NCI-H524 treated with DMSO at 0.1 percent for 48 hours (cell line): ENCODE results near the gene IFNG.

Experiments
- DNase-seq: peaks from one replicate; lab custom pipeline; 2025; lab: John Stamatoyannopoulos, UW

Gene IFNG

GRCh38 chr12:68166317-68166831, 6.8 kb upstream of the IFNG start:
- DNase-seq, result no peak

- DNase-seq, result no peak
Observed at GRCh38 chr12:68163560-68164081, 4.1 kb upstream of the IFNG start.

- no peak for DNase-seq
Observed at GRCh38 chr12:68162374-68162773, 2.8 kb upstream of the IFNG start.

GRCh38 chr12:68158432-68158831, 1.1 kb downstream of the IFNG start:
- DNase-seq, result no peak

GRCh38 chr12:68157380-68157779, 2.2 kb downstream of the IFNG start:
- no peak for DNase-seq

GRCh38 chr12:68156636-68157035, 2.9 kb downstream of the IFNG start:
- DNase-seq, result no peak

GRCh38 chr12:68154779-68155178, 4.8 kb downstream of the IFNG start:
- DNase-seq, result no peak

GRCh38 chr12:68148261-68148951, 11.1 kb downstream of the IFNG start:
- DNase-seq, result no peak

- peak; percentile 97 for DNase-seq
Observed at GRCh38 chr12:68140556-68140955, 19.0 kb downstream of the IFNG start.

GRCh38 chr12:68139941-68140340, 19.6 kb downstream of the IFNG start:
- no peak for DNase-seq

GRCh38 chr12:68139001-68139400, 20.5 kb downstream of the IFNG start:
- no peak for DNase-seq

GRCh38 chr12:68138480-68138879, 21.1 kb downstream of the IFNG start:
- no peak for DNase-seq

GRCh38 chr12:68137335-68137830, 22.2 kb downstream of the IFNG start:
- DNase-seq, result no peak

GRCh38 chr12:68135520-68135919, 24.0 kb downstream of the IFNG start:
- no peak for DNase-seq

GRCh38 chr12:68131867-68132414, 27.6 kb downstream of the IFNG start:
- no peak for DNase-seq

- no peak for DNase-seq
Observed at GRCh38 chr12:68129979-68130378, 29.6 kb downstream of the IFNG start.

- no peak for DNase-seq
Observed at GRCh38 chr12:68122236-68122920, 37.2 kb downstream of the IFNG start.

- DNase-seq, result no peak
Observed at GRCh38 chr12:68121143-68121542, 38.4 kb downstream of the IFNG start.

GRCh38 chr12:68119724-68120211, 39.8 kb downstream of the IFNG start:
- DNase-seq, result no peak

GRCh38 chr12:68119250-68119649, 40.3 kb downstream of the IFNG start:
- DNase-seq, result no peak

GRCh38 chr12:68118096-68118755, 41.3 kb downstream of the IFNG start:
- no peak for DNase-seq

- no peak for DNase-seq
Observed at GRCh38 chr12:68117661-68118060, 41.9 kb downstream of the IFNG start.
